ENCODE data around the gene ZNF304. TPM values are rescaled to one million over a fixed set of nuclear protein-coding genes. Genes with fewer than 3 reads are reported as not detected.

Gene ZNF304
- total and polyA plus RNA-seq, 2 of the 13 experiments (the other 11 are each of a cell fraction or from before 2014, with no cell fraction given): 3.4 to 8.0 TPM

- TF ChIP-seq CEBPZ (IDR thresholded peaks at IDR 0.05; ENCODE audit: low read length) (no peak), ZSCAN9 (CRISPR knock-in tag; IDR thresholded peaks at IDR 0.05; ENCODE audit: borderline replicate concordance) (no peak), IKZF4 (CRISPR knock-in tag; IDR thresholded peaks at IDR 0.05; ENCODE audit: borderline replicate concordance, low read depth, not compliant biosample characterization) (no peak), ZNF639 (CRISPR knock-in tag; conservative IDR thresholded peaks at IDR 0.05) (0 out of 2 replicates have a peak, but pooled peaks have one; percentile 25), ATF1 (CRISPR knock-in tag; IDR thresholded peaks at IDR 0.05) (peak; percentile 98), ZNF318 (CRISPR knock-in tag; IDR thresholded peaks at IDR 0.05) (no peak; the same call in 1 of the 2 replicates), ZNF138 (CRISPR knock-in tag; IDR thresholded peaks at IDR 0.05; ENCODE audit: low read depth) (no peak), PAF1 (CRISPR knock-in tag; IDR thresholded peaks at IDR 0.05) (no peak), TCF7 (IDR thresholded peaks at IDR 0.05; ENCODE audit: low read depth) (no peak), ZBTB7B (CRISPR knock-in tag; IDR thresholded peaks at IDR 0.05) (no peak), ZNF30 (CRISPR knock-in tag; IDR thresholded peaks at IDR 0.05) (no peak), ZNF382 (CRISPR knock-in tag; IDR thresholded peaks at IDR 0.05; ENCODE audit: borderline replicate concordance) (no peak)
These were observed at the start of gene ZNF304 (continued) for GRCh38 chr19:57350877-57351805.

Measured in HepG2 (cell line).